Activated CD4-positive, alpha-beta T cell treated with anti-CD3 and anti-CD28 coated beads, Interleukin-2, Interleukin-4, amounts not matched to agents 100 ng/mL and 50 ng/mL, durations not matched to agents 16 hours and 8 hours (primary cell): ENCODE measurements around the gene CERS2.
"Not testable (repeated sequence)": the region's sequence is repeated elsewhere in the genome, so short reads cannot be mapped to it uniquely, and the experiment has no call there.

Source experiments
- DNase-seq: peaks from one replicate; pipeline ENCODE4 v3.0.0-alpha.2; 2020; ENCODE audit warnings: low spot score

Gene CERS2

GRCh38 chr1:150969626-150970025, 5.0 kb downstream of the CERS2 start:
- DNase-seq, result no peak

- DNase-seq, result no peak
These were observed 6.1 kb downstream of the CERS2 start for GRCh38 chr1:150968491-150968890.

GRCh38 chr1:150967936-150968335, 6.7 kb downstream of the CERS2 start:
- DNase-seq, result no peak

- DNase-seq, result no peak
These were observed 8.6 kb downstream of the CERS2 start for GRCh38 chr1:150966011-150966410.

- no peak for DNase-seq
These were observed 9.0 kb downstream of the CERS2 start for GRCh38 chr1:150965605-150966004.

GRCh38 chr1:150964164-150964489, 10.5 kb downstream of the CERS2 start:
- DNase-seq, result no peak

- no peak for DNase-seq
These were observed 11.1 kb downstream of the CERS2 start for GRCh38 chr1:150963321-150964163.

GRCh38 chr1:150961756-150962155, 12.9 kb downstream of the CERS2 start:
- no peak for DNase-seq

GRCh38 chr1:150960646-150961045, 14.0 kb downstream of the CERS2 start:
- DNase-seq, result no peak

- no peak for DNase-seq
These were observed 17.0 kb downstream of the CERS2 start for GRCh38 chr1:150957666-150958065.

GRCh38 chr1:150955280-150955679, 19.4 kb downstream of the CERS2 start:
- DNase-seq, result no peak

GRCh38 chr1:150954708-150955107, 19.9 kb downstream of the CERS2 start:
- DNase-seq, result no peak

GRCh38 chr1:150944856-150945255, 29.8 kb downstream of the CERS2 start:
- no peak for DNase-seq

GRCh38 chr1:150931773-150932172, 42.9 kb downstream of the CERS2 start:
- no peak for DNase-seq

- DNase-seq, result not testable (repeated sequence)
These were observed 45.9 kb downstream of the CERS2 start for GRCh38 chr1:150928775-150929174.

GRCh38 chr1:150928286-150928685, 46.3 kb downstream of the CERS2 start:
- DNase-seq, result no peak

- DNase-seq, result no peak
These were observed 47.0 kb downstream of the CERS2 start for GRCh38 chr1:150927624-150928023.

- peak; percentile 98 for DNase-seq
These were observed 48.4 kb downstream of the CERS2 start, which contains the start of gene SETDB1 for GRCh38 chr1:150926097-150926741. SETDB1 (plus strand) TSS chr1:150926363; CDS start chr1:150927715, 1,352 bp downstream.

- DNase-seq, result no peak
These were observed 49.6 kb downstream of the CERS2 start for GRCh38 chr1:150925080-150925479.

GRCh38 chr1:150922519-150922975, 52.1 kb downstream of the CERS2 start:
- DNase-seq, result peak; percentile 91

- DNase-seq, result no peak
These were observed 57.2 kb downstream of the CERS2 start for GRCh38 chr1:150917387-150917786.
